Choroid plexus epithelial cell (primary cell): Measurements from ENCODE around the gene TADA2A.

Experiments used
- DNase-seq: peaks from one replicate; pipeline ENCODE4 v3.0.0-alpha.2; 2010; ENCODE audit warnings: low read depth
- H3K4me3 ChIP-seq: 2 replicates; pipeline ENCODE4 v1.5.1; 2011; ENCODE audit warnings: low read depth, mild to moderate bottlenecking, control low read depth, low read length, moderate library complexity
- TF ChIP-seq, protein P1 (sequence below): conservative IDR thresholded peaks from 2 replicates; pipeline ENCODE4 v1.5.1; 2011; ENCODE audit warnings: low read depth, mild to moderate bottlenecking, control low read depth, inconsistent platforms, low read length, moderate library complexity

TADA2A gene

DNA sequence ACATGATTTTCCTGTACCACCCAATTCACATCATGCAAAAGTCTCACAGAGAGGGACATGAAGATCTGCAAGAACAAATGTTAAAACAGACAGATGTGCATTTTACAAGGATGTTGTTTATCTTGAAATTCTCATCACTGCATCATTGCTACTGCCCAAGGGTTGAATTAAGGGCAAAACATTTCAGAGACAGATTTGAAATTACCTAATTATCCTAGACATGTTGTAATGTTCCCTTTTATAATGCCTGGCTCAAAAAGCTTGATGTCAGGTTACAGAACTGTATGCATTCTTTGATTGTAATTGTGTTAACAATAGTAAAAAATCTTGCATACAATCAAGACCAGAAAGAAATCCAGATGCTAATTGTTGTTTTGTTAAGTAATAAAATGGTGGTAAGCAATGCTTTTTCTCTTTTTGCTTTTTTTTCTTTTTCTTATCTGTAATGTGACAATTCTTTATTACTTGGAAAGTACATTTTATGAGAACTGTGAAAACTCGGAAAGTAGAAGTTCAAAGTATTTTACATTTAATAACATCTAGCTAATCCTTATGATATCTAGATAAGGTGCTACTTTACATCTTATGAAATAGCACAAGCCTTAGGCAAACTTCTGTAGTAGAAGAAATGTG, 79.4 kb downstream of the TADA2A start:
- DNase-seq = peak; percentile 22
- H3K4me3 ChIP-seq = no peak overlapping the region
- TF ChIP-seq, protein P1, sequence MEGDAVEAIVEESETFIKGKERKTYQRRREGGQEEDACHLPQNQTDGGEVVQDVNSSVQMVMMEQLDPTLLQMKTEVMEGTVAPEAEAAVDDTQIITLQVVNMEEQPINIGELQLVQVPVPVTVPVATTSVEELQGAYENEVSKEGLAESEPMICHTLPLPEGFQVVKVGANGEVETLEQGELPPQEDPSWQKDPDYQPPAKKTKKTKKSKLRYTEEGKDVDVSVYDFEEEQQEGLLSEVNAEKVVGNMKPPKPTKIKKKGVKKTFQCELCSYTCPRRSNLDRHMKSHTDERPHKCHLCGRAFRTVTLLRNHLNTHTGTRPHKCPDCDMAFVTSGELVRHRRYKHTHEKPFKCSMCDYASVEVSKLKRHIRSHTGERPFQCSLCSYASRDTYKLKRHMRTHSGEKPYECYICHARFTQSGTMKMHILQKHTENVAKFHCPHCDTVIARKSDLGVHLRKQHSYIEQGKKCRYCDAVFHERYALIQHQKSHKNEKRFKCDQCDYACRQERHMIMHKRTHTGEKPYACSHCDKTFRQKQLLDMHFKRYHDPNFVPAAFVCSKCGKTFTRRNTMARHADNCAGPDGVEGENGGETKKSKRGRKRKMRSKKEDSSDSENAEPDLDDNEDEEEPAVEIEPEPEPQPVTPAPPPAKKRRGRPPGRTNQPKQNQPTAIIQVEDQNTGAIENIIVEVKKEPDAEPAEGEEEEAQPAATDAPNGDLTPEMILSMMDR = no peak

DNA sequence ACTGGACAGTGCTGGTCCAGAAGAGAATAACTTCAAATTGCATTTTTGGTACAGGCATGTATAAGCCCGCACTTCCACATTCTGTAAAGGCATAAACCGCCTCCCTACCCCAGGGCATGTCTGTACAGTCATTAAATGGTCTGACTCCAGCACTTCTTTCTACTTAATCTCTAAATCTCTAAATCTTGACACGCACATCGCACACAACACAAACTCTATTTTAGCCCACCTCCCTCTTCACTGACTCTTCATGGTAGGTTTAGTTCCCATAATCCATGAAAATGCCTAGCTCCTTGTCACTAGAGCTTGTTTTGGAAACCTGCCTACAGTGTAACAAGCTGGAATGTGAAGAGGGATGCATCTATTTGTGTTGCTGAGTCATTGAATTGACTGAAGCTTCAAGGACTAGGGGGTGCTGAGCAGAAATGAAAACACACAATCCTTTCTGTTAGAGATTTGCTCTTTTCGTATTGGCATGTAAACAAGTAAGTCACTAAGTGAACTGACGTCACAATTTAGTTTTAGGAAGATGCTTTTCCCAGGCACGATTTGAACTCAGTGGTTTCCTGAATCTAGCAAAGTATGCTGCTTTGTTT, 81.4 kb downstream of the TADA2A start:
- peak; percentile 98 for DNase-seq
- H3K4me3 ChIP-seq = peak overlapping the region; percentile 79

DNA sequence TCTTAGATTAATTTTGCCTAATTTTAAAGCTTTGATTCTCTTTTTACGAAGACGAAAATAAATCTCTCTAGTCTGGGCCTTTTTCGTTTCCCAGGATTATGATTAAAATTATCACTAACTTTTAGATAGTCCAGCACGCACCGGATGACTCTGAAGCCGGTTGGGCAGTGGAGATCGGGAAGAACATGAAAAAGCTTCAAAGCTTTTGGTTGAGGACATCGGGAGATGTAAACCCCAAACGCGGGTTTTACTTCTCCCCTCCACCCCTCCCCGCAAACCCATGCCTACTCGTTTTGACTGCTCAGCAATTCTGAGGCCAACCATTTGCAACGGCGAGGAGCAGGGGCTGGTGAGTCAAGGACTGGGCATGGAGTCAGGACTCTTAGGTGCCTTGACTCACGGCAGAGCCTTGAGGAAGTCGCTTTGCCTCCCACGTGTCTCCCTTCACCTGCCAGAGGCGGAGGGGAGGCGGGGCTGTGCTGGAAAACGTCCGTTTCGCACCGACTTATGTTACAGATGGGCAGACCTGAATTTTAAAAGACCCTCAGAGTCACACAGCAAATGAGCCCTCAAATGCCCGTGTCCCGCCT, 82.0 kb downstream of the TADA2A start:
- peak overlapping the region; percentile 79 for H3K4me3 ChIP-seq
- TF ChIP-seq, protein P1 = no peak
- DNase-seq = peak; percentile 93

More for the DNA sequence above, 81.4 kb downstream of the TADA2A start:
- TF ChIP-seq, protein P1 = no peak

DNA sequence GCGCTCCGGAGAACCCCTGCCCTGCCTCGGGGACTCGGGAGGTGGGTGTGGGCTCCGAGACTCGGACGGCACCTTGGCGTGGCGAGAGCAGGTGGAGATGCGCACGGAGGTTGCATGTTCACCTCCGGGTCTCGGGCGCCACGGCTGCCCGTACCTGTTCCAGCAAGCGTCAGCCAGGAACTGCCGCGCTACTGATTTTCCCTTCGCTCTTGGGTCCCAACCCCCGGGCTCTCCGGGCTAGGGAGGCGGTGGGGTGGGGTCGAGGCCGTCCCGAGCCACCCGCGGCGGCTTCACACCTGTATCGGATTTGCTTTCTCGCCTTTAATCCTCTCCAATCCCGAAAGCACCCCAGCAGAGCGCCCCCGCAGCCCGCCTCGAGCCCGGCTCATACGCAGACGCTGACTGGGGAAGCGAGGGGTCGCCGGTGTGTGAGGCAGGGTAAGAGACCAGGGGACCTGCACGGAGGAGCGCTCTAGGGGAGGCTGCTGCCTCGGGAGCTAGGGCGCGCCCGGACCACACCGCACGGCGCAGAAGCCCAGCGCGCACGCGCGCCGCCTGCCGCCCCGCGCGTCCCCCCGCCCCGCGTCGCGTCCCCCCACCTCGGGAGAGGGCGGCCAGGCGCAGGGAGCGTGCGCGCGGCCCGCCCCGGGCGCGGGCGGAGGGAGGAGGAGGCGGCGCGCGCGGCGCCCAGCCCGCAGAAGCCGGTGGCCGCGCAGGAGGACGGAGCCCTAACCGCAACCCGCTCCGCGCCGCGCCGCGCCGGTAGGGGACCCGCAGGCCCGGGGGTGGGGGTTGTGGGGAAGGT, 82.7 kb downstream of the TADA2A start, which contains the start of gene DUSP14:
DUSP14 (plus strand) TSS at position 695 of the 805 bp plus-strand sequence. CDS start 22,382 bp downstream, outside the sequence.
- DNase-seq = peak; percentile 81
- TF ChIP-seq, protein P1 = peak; percentile 10
- peak within 1 kb of the TSS; percentile 79 for H3K4me3 ChIP-seq

DNA sequence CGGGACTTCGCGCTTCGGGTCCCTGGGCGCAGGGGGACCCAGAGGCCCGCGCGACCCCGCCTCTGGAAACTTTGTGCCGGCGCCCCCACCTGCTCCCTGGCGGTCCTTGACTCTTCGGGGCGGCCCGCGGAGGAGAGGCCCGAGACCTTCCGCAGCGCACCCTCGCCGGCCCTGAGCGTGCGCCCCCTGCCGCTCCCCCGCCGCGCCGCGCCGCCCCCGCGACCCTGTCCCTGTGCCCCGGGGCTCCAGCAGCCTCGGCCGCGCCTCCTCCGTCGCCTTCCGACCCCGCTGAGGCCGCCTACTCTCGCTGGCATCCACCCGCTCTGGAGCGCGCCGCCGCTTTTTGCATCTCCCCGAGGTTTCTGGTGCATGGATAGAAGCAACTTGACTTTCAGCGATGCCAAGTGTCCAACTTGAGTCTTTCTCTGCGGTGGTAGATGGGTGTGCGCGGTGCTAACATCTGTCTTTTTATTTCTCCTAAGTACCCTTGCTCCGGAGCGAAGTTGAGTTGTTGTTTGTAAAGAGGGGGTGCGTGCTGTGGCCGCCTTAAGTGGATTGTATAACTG, 83.4 kb downstream of the TADA2A start:
- peak overlapping the region; percentile 79 for H3K4me3 ChIP-seq
- TF ChIP-seq, protein P1 = no peak
- peak; percentile 63 for DNase-seq
